ACC112 (cell line): ENCODE results near the gene CPNE6.

Source experiments
- H2AFZ ChIP-seq: fragments of 200-600 bp; sonication (generic); one replicate; pipeline ENCODE4 v1.6.0; 2017; ENCODE audit warnings: antibody characterized with exemption, low read length; ENCODE audit not compliant: unreplicated experiment
- H3K27ac ChIP-seq: fragments of 200-600 bp; sonication (generic); 2 replicates; pipeline ENCODE4 v1.5.1; 2014; ENCODE audit warnings: low read depth, mild to moderate bottlenecking, antibody characterized with exemption, low read length, moderate library complexity
- H3K27me3 ChIP-seq: fragments of 200-600 bp; sonication (generic); 2 replicates; pipeline ENCODE4 v1.6.1; 2014; ENCODE audit warnings: mild to moderate bottlenecking, antibody characterized with exemption, low read length, moderate library complexity, mixed read lengths; ENCODE audit not compliant: insufficient read depth
- H3K36me3 ChIP-seq: fragments of 200-600 bp; sonication (generic); 2 replicates; pipeline ENCODE4 v1.6.1; 2016; ENCODE audit warnings: mild to moderate bottlenecking, antibody characterized with exemption, low read length, moderate library complexity, mixed read lengths; ENCODE audit not compliant: insufficient read depth
- H3K4me1 ChIP-seq: fragments of 200-600 bp; sonication (generic); one replicate; pipeline ENCODE4 v1.6.1; 2016; ENCODE audit warnings: low read length, mixed read lengths; ENCODE audit not compliant: insufficient read depth, unreplicated experiment, control insufficient read depth
- H3K4me3 ChIP-seq: fragments of 200-600 bp; sonication (generic); 2 replicates; pipeline ENCODE4 v1.5.1; 2014; ENCODE audit warnings: mild to moderate bottlenecking, low read depth, low read length
- H3K79me2 ChIP-seq: fragments of 200-600 bp; sonication (generic); one replicate; pipeline ENCODE4 v1.6.0; 2016; ENCODE audit warnings: low read length; ENCODE audit not compliant: control insufficient read depth, unreplicated experiment, insufficient read depth

CPNE6 gene

DNA sequence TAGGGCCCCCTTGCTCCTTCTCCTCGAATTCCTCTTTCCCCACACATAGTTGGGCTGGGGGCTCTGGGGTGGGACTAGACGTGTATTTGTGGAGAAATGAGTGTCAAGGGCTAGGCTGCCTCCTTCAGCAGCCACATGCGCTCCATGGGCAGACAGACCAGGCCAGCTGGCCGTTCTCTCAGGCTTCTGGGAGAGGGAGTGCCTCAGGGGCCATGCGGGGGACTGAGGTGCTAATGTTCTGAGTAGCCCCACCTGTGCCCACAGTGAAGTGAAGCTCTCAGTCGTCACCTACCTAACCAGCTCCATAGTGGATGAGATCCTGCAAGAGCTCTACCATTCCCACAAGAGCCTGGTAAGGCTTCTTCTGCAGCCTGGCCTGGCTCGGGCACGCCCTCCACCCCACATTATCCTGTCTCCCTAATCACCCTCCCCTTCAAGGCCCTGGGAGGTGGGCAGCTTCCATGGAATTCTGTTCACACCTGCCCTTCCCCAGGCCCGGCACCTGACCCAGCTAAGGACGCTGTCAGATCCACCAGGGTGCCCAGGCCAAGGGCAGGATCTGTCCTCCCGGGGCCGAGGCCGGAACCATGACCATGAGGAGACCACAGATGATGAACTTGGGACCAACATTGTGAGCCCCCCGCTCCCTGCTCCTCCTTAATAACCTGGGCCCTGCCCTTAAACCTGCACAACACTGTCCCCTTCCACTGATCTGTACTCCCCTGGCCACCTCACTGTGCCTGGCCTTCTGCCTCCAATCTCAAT is 9.0 kb upstream of the CPNE6 start:
- peaks cover 7% of the 10 kb centered on the region; the same call in 1 of the 2 replicates for H3K27me3 ChIP-seq
- no peaks in the 10 kb centered on the region for H3K36me3 ChIP-seq
- no peak overlapping the region for H3K4me3 ChIP-seq
- no peak overlapping the region for H2AFZ ChIP-seq
- H3K79me2 ChIP-seq, result no peaks in the 10 kb centered on the region
- H3K4me1 ChIP-seq, result no peaks in the 10 kb centered on the region
- H3K27ac ChIP-seq, result no peak overlapping the region

DNA sequence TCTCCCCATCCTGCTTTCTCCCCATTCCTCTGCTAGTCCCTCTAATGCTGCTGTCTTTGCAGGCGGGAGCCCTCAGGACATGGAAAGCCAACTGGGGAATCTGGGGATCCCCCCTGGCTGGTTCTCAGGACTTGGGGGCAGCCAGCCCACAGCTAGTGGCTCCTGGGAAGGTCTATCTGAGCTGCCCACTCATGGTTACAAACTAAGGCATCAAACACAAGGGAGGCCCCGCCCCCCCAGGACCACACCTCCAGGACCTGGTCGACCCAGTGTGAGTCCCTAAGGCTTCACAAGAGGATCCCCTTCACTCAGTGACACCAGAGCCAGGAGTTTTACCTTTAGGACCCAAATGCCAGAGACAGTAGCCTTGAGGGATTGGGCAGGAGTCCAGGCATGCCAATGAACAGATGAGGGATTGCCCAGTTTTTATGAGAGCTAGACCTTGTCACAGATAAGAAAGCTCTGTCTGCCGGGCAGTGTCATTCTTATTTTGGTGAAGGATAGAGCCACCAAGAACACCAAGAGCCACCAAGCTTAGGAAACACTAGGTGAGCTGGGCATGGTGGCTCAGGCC is 8.0 kb upstream of the CPNE6 start:
- Histone ChIP-seq H2AFZ (no peak overlapping the region), H3K4me1 (no peaks in the 10 kb centered on the region), H3K36me3 (no peaks in the 10 kb centered on the region), H3K27ac (no peak overlapping the region), H3K27me3 (peaks cover 11% of the 10 kb centered on the region; the same call in 1 of the 2 replicates), H3K4me3 (no peak overlapping the region), H3K79me2 (no peaks in the 10 kb centered on the region)

DNA sequence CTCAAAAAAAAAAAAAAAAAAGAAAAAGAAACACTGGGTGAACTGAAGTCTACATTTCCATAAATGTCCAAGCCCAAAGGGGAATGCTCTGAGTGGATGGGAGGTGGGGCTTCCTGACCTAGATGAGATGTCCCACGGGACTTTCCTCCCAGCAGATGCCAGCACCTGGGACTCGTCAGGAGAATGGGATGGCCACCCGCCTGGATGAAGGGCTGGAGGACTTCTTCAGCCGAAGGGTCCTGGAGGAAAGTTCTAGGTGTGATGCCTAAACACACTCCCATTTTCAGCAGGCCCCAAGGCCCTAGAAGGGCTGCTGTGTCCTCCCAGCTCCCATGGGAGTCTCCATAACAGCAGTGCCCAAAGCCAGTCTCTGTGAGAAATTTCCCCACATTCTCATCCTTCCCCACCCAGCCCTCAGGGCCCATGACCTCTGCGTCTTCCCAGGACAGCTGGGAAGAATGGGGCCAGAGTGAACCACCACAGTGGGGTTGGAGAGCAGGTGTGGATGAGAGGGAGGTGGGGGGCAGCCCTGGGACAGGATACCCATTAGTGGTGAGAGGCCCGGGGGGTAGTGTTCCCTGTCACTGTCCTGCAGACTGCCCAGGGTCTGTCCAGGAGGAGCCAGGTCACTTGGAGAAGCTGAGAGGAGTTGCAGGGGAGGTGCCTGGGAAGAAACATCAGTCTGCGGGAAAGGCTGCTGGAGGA is 7.1 kb upstream of the CPNE6 start:
- Histone ChIP-seq H3K79me2 (no peaks in the 10 kb centered on the region), H3K27me3 (peaks cover 15% of the 10 kb centered on the region; the same call in 1 of the 2 replicates), H3K4me1 (no peaks in the 10 kb centered on the region), H3K36me3 (no peaks in the 10 kb centered on the region), H2AFZ (no peak overlapping the region), H3K27ac (no peak overlapping the region), H3K4me3 (no peak overlapping the region)

DNA sequence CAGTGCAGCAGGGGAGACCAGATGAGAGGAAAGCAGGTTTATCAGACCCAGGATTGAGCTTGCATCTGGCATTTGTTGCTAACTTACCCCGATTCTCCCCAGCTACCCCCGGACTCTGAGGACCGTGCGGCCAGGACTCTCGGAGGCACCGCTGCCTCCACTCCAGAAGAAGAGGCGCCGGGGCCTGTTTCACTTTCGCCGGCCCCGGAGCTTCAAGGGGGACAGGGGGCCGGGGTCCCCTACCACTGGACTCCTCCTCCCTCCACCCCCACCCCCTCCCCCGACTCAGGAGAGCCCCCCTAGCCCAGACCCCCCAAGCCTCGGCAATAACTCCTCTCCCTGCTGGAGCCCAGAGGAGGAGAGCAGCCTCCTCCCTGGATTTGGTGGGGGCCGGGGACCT is 6.5 kb upstream of the CPNE6 start:
- no peaks in the 10 kb centered on the region for H3K79me2 ChIP-seq
- H3K27me3 ChIP-seq, result peaks cover 21% of the 10 kb centered on the region
- H3K27ac ChIP-seq, result no peak overlapping the region
- no peak overlapping the region for H3K4me3 ChIP-seq
- no peak overlapping the region for H2AFZ ChIP-seq
- no peaks in the 10 kb centered on the region for H3K36me3 ChIP-seq
- H3K4me1 ChIP-seq, result no peaks in the 10 kb centered on the region

DNA sequence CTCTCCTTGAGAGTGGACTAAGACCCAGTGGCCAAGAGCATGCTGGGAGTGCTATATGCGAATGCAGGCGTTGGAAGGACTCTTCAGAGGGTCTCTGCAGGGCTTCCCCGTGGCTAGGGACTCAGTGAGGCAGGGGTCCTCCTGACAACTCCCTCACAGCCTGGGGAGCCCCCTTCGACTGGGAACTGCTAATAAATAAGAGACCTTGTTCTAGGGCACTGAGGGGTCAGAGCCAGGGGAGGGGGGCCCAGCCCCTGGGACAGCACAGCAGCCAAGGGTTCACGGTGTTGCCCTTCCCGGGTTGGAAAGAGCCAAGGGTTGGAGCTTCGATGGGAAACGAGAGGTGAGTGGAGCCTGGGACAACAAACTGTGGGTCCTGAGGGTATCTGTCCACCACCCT is 6.0 kb upstream of the CPNE6 start:
- H2AFZ ChIP-seq, result no peak overlapping the region
- H3K27ac ChIP-seq, result no peak overlapping the region
- H3K36me3 ChIP-seq, result no peaks in the 10 kb centered on the region
- peaks cover 25% of the 10 kb centered on the region for H3K27me3 ChIP-seq
- H3K4me1 ChIP-seq, result no peaks in the 10 kb centered on the region
- H3K4me3 ChIP-seq, result no peak overlapping the region
- H3K79me2 ChIP-seq, result no peaks in the 10 kb centered on the region

DNA sequence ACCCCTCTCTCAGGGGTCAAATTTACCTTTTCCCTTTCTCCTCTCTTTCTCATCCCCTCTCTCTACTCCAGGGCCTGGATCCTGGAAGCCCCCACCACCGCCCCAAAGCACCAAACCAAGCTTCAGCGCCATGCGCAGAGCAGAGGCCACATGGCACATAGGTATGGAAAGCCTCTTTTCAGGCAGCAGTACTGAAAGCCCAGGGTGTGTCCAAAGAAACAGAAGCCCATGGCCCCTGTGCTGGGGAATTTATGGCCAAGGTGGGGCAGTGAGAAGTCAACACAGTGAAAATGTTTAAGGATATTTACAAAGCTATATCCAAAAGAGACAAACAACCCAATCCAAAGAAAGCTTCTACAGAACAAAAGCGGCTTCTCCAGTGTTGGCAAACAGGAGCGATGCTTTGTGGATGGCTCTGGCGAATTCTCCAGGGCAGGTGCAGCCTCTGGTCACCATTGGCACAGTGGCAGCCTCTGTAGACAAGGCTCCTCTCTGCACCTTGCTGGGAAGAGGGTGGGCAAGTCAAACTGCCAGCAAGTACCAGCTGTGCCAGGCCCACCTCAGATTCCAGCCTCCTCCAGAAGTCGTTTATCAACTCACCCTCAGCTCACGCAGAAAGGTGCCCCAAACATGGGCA is 4.7 kb upstream of the CPNE6 start:
- Histone ChIP-seq H3K4me3 (no peak overlapping the region), H3K4me1 (no peaks in the 10 kb centered on the region), H3K36me3 (no peaks in the 10 kb centered on the region), H3K79me2 (no peaks in the 10 kb centered on the region), H3K27ac (no peak overlapping the region), H2AFZ (no peak overlapping the region), H3K27me3 (peaks cover 37% of the 10 kb centered on the region)

DNA sequence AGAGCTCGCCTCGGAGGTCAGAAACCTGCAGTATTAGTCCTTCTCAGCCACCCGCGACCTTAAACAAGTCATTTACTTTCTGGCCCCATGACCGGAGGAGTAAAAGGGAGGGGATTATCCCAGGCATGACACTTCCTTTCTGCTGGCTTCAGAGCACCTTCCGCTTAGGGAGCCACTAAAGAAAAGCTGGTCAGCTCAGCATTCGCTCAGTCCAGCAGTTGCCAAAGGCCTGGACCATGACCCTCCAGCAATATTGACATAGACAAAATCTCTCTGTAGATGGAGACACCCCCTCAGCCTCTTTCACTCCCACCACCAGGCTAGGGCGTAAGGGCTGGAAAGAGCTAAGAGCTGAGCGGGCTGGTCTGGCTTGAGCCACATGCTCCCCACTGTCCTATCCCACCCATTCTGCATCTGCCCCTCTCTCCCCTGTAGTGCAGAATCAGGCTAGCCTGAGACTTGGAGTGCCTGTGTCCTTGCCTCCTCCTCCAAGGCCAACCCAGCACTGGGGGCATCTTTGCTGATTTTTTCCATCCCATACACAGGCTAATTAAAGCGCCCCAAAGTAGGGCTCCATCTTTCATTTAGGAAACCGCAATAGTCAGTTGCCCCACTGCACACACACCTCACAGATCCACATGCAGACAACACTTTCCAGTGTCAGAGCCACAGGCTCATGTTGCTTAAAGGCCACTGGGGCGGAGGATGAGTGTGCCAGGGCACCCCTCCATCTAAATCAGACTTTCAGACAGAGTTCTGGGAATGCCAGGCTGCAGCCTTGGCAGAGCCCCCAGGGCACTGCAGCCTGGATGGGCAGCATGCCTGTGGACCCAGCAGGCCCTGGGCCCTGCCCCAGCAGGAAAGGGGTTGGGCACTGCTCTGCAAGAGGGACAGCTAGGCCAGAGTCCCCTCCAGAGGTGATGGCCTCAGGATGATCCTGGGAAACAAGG is 4.0 kb upstream of the CPNE6 start:
- Histone ChIP-seq H2AFZ (no peak overlapping the region), H3K79me2 (no peaks in the 10 kb centered on the region), H3K4me1 (no peaks in the 10 kb centered on the region), H3K36me3 (no peaks in the 10 kb centered on the region), H3K27ac (no peak overlapping the region), H3K4me3 (no peak overlapping the region), H3K27me3 (peaks cover 45% of the 10 kb centered on the region)

DNA sequence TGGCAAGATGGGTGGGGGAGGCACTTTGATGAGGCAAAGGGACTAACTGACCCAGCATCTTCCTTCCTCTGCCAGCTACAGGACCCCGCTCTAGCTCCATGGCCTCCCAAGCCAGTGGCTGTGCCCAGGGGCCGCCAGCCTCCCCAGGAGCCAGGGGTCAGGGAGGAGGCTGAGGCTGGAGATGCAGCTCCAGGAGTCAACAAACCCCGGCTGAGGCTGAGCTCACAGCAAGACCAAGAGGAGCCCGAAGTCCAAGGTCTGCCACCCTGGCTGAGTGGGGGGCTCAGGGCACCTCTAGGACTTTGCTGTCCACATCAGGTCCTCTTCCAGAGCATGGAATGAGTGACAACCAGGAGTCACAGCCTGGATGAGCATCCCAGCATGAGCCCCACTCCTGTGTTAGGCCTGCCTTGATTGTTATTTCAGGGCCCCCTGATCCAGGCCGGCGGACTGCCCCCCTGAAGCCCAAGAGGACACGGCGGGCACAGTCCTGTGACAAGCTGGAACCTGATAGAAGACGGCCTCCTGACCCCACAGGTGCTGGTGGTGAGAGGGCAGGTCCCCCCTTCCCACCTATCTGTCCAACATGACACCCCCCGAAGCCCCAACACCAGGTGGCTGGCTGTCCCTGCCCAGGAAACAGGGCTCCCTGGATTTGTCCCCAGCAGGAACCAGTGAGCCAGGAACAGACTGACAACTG is 2.5 kb upstream of the CPNE6 start:
- Histone ChIP-seq H3K4me3 (no peak overlapping the region), H3K27me3 (peaks cover 58% of the 10 kb centered on the region)

DNA sequence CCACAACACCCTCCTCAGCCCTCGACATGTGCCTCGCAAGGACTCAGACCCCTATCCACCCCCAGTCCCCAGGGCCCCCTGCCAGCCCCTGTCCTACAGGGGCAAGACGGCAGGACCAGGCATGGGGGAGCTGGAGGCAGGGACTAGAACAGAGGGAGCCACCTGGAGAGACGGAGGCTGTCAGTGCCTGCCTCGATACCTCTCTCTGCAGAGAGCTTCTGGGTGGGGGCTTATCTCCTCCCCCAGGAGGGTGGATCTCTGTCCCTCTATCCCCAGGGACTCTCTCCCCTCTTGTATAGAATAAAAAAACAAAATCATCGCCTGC is 2.0 kb upstream of the CPNE6 start:
- H3K4me3 ChIP-seq, result no peak overlapping the region
- H2AFZ ChIP-seq, result no peak overlapping the region
- no peaks in the 10 kb centered on the region for H3K36me3 ChIP-seq
- H3K4me1 ChIP-seq, result no peaks in the 10 kb centered on the region
- H3K79me2 ChIP-seq, result no peaks in the 10 kb centered on the region
- no peak overlapping the region for H3K27ac ChIP-seq
- peaks cover 62% of the 10 kb centered on the region for H3K27me3 ChIP-seq

More for the DNA sequence above, 2.5 kb upstream of the CPNE6 start:
- Histone ChIP-seq H3K36me3 (no peaks in the 10 kb centered on the region), H2AFZ (no peak overlapping the region), H3K4me1 (no peaks in the 10 kb centered on the region), H3K27ac (no peak overlapping the region), H3K79me2 (no peaks in the 10 kb centered on the region)
